HG03095 (cell line): ENCODE data around the gene UQCRC1.
"Not testable (repeated sequence)": the region's sequence is repeated elsewhere in the genome, so short reads cannot be mapped to it uniquely, and the experiment has no call there.

Source experiments
- ATAC-seq: cut with Tn5 transposase; IDR thresholded peaks from one replicate; pipeline ENCODE4 v1.9.1; 2021; ENCODE audit warnings: moderate library complexity; ENCODE audit not compliant: unreplicated experiment

The UQCRC1 gene

GRCh38 chr3:48555949-48556795, 53.3 kb downstream of the UQCRC1 start:
- no peak for ATAC-seq

- no peak for ATAC-seq
Observed at GRCh38 chr3:48555231-48555948, 54.1 kb downstream of the UQCRC1 start.

GRCh38 chr3:48553886-48554845, 55.3 kb downstream of the UQCRC1 start:
- no peak for ATAC-seq

GRCh38 chr3:48553361-48553760, 56.1 kb downstream of the UQCRC1 start:
- no peak for ATAC-seq

- no peak for ATAC-seq
Observed at GRCh38 chr3:48552111-48552951, 57.1 kb downstream of the UQCRC1 start.

- not testable (repeated sequence) for ATAC-seq
Observed at GRCh38 chr3:48551651-48552050, 57.8 kb downstream of the UQCRC1 start.
